GM10266 (cell line): ENCODE results near the gene ROBO4.

Experiments used
- DNase-seq: peaks from one replicate; pipeline ENCODE4 v3.0.0; 2012; ENCODE audit errors: extremely low spot score
- TF ChIP-seq, protein P1 (sequence below): IDR thresholded peaks from 2 replicates; pipeline ENCODE4 v1.5.1; 2012; ENCODE audit warnings: mild to moderate bottlenecking, low read depth; ENCODE audit not compliant: control insufficient read depth, insufficient read depth; ENCODE audit errors: missing control alignments

Gene ROBO4

GRCh38 chr11:124894606-124895430 lies 2.8 kb downstream of the ROBO4 start:
- TF ChIP-seq, protein P1, sequence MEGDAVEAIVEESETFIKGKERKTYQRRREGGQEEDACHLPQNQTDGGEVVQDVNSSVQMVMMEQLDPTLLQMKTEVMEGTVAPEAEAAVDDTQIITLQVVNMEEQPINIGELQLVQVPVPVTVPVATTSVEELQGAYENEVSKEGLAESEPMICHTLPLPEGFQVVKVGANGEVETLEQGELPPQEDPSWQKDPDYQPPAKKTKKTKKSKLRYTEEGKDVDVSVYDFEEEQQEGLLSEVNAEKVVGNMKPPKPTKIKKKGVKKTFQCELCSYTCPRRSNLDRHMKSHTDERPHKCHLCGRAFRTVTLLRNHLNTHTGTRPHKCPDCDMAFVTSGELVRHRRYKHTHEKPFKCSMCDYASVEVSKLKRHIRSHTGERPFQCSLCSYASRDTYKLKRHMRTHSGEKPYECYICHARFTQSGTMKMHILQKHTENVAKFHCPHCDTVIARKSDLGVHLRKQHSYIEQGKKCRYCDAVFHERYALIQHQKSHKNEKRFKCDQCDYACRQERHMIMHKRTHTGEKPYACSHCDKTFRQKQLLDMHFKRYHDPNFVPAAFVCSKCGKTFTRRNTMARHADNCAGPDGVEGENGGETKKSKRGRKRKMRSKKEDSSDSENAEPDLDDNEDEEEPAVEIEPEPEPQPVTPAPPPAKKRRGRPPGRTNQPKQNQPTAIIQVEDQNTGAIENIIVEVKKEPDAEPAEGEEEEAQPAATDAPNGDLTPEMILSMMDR: no peak
- no peak for DNase-seq

DNA sequence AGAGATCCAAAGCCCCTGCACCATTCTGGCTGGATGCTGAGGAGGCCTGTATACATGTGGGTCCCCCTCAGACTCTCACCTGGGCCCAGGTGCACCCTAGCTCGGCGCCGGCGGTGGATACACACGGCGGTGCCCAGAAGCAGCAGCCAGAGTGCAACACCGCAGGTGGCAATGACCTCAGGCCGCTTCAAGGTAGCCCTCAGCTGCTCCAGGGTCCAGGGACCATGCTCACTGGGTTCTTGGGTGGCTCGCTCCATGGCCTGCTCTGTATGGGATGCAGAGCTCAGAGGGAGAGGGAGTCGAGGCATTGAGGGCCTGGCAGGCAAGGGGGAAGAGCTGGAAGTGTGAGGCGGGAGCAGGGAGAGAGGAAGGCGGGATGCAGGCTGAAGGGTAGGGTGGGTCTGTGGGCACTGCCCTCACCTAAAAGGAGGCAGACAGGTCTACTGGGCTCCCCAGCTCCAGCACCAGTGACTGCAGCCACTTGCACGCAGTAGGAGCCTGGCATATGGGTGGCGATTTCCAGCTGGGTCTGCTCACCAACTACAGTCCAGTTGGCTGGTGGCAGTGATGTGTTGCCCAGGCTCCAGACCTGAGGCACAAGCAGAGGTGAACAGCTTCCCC lies 3.8 kb downstream of the ROBO4 start:
- DNase-seq: no peak
- TF ChIP-seq, protein P1: no peak

- TF ChIP-seq, protein P1: no peak
- DNase-seq: no peak
These were observed 4.8 kb downstream of the ROBO4 start for GRCh38 chr11:124892750-124893454.

DNA sequence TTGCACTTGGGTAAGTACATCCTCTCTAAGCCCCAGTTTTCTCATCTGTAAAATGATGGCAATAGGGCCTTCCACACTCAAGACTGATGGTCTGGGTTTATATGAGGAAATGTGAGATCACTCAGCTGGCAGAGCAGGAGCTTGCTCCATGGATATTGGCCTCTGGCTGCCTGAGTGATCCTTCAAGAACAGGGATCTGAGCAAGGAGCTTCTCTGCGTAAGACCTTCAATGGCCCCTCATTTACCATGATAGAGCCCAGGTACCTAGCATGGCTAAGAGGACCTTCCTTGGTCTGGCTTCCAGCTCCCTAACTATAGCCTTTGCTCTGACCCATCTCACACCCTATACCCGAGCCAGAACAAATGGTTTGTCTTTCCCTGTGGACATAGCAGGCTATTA lies 5.5 kb downstream of the ROBO4 start:
- TF ChIP-seq, protein P1: no peak

GRCh38 chr11:124891373-124891861 lies 6.2 kb downstream of the ROBO4 start:
- no peak for DNase-seq
- TF ChIP-seq, protein P1: no peak

More for the DNA sequence above, 5.5 kb downstream of the ROBO4 start:
- no peak for DNase-seq

DNA sequence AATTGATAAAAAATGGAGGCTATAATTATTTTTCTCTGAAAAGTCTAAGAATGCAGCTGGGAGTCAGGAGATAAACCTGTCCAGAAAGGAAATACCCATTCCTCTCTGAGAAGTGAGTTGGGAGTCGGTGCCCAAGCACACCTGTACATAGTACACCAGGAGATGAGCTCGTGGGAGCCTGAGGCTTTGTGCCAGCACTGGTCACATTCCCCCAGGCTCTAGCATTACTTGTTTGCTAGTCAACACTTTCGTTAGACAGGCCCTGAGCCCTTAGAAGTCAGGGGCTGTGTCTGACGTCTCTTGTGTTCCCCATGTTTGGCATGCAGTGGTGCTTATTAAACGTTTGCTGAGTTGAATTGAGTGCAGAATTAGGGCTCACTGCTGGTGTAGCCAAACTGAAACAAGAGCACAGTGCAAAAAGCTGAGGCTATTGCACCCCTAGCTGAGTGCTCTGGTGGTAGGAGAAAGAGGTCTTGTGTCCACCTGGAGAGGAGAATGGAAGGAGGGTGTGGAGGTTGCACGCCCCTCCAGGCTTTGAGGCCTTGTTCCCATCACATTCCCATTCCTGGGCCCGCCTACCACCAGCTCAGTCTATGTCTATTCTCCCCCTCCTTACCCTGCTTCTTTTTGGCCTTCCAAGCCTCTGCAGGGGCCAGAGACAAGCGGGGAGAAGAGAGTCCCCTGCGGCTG lies 6.8 kb downstream of the ROBO4 start:
- TF ChIP-seq, protein P1: no peak
- no peak for DNase-seq
